SK-N-SH treated with all-trans-retinoic acid at 6 μM for 48 hours (cell line): ENCODE measurements around the gene NTN1.

Experiments
- TOX ChIP-seq: fragments of 250-450 bp; sonication (Bioruptor Pico); IDR thresholded peaks from 2 replicates; pipeline ENCODE4 v1.8.0; 2021; ENCODE audit warnings: mild to moderate bottlenecking, moderate library complexity, borderline replicate concordance
- ZNF565 ChIP-seq: fragments of 450-650 bp; formaldehyde crosslinking; conservative IDR thresholded peaks from 2 replicates; pipeline ENCODE4 v1.5.0; 2020; ENCODE audit warnings: low read depth, mild to moderate bottlenecking, moderate library complexity

DNA sequence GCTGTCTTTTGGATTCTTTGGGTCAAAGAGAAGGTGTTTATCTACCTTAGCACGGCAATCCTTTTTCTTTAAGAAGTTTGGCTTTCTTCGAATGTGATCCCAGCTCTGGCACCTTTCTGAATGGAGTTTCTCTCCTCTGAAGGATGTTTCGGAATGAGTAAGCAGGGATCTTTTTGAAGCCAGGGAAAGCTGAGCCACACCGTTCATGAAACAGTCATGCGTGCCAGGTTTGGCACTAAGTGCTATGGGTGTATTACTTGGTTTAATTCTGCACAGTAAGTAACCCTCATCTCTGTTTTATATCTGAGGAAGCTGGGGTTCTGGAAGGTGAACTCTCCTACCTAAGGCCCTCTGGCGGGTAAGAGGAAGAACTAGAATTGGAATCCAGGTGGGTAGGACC, 234.5 kb downstream of the NTN1 start:
- TF ChIP-seq ZNF565 (CRISPR knock-in tag) (no peak), TOX (CRISPR knock-in tag) (no peak)
